ENCODE measurements around the gene PAK5. TPM values are rescaled to one million over a fixed set of nuclear protein-coding genes. Genes with fewer than 3 reads are reported as not detected.

Gene PAK5
- 67.0 TPM for total RNA-seq

DNA sequence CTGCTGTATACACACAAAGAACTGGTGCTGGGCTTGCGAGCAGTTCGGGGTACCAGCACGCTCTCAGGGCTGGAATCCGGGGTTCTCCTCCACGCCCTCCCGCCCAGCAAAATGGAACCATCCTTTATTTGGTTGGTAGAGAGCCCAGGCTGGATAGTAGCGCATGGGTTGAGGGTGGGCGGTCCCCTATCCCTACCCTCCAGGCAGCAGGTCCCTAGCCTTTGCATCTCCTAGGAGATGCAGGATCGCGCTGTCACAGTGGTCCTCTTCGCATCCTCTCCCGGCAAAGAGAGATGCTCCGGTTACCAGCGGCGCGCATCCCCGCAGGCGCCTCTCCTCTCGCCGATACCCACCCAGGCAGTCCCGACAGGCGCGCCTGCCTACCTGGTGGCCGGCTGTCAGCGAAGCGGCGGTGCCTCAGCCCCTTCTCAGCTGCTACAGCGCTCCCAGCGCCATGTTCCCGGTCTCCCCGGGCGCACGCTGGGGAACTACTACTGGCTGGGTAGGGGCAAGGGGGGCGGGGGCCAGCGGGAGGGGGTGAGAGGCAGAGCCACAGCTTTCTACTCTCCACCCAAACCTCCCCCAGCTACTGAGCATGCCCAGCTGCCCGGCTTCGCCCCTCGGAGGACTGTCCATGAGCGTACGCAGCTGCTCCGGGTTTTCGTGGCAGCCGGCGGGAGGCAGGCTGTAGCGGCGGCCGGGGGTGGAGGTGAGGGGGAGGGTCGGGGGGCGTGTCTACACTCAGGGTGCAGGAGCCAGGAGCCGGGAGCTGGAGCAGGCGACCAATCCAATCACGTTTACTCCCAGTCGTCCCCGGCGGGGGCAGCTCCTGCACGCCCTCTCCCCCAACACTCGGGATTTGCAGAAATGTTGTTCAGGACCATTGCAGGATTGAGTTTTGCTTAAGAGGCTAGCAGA is at the start of gene PAK5:
Gene PAK5, minus strand, starts transcription at position 699 of the 918 bp plus-strand sequence. CDS start 194,748 bp downstream, outside the sequence.

GRCh38 chr20:9514461-9515213 is 324.2 kb downstream of the PAK5 start, which contains the start of gene LAMP5:
Gene LAMP5, plus strand, starts transcription at chr20:9514590. Its CDS starts 263 bp downstream, at chr20:9514853.

Other genes starting within 250 kb of the PAK5 start
- gene ANKEF1, start 195.9 kb upstream of the PAK5 start, total RNA-seq: 2.8 TPM